NCI-H345 treated with DMSO at 0.1 percent for 48 hours (cell line): Measurements from ENCODE around the gene HECW1.

ENCODE experiments used
- DNase-seq: peaks from one replicate; lab custom pipeline; 2025; ENCODE audit not compliant: unreplicated experiment; lab: John Stamatoyannopoulos, UW

The HECW1 gene

GRCh38 chr7:43405948-43406347 is 293.5 kb downstream of the HECW1 start:
- DNase-seq, result no peak

GRCh38 chr7:43406961-43407360 is 294.5 kb downstream of the HECW1 start:
- DNase-seq, result no peak

- DNase-seq, result no peak
Measured at GRCh38 chr7:43408981-43409380, 296.5 kb downstream of the HECW1 start.

- DNase-seq, result no peak
Measured at GRCh38 chr7:43417455-43417854, 305.0 kb downstream of the HECW1 start.

- no peak for DNase-seq
Measured at GRCh38 chr7:43430411-43430810, 318.0 kb downstream of the HECW1 start.

- DNase-seq, result no peak
Measured at GRCh38 chr7:43431020-43431595, 318.7 kb downstream of the HECW1 start.

GRCh38 chr7:43433639-43434038 is 321.2 kb downstream of the HECW1 start:
- DNase-seq, result no peak

- DNase-seq, result no peak
Measured at GRCh38 chr7:43437001-43437400, 324.6 kb downstream of the HECW1 start.

- no peak for DNase-seq
Measured at GRCh38 chr7:43438897-43439479, 326.5 kb downstream of the HECW1 start.

- no peak for DNase-seq
Measured at GRCh38 chr7:43439631-43440401, 327.4 kb downstream of the HECW1 start.

GRCh38 chr7:43441231-43442130 is 329.0 kb downstream of the HECW1 start:
- DNase-seq, result no peak

GRCh38 chr7:43443381-43443780 is 330.9 kb downstream of the HECW1 start:
- DNase-seq, result no peak

GRCh38 chr7:43444711-43445578 is 332.5 kb downstream of the HECW1 start:
- no peak for DNase-seq

- DNase-seq, result no peak
Measured at GRCh38 chr7:43449577-43449976, 337.1 kb downstream of the HECW1 start.

GRCh38 chr7:43450894-43451293 is 338.4 kb downstream of the HECW1 start:
- DNase-seq, result no peak

- peak; percentile 26 for DNase-seq
Measured at GRCh38 chr7:43454936-43455518, 342.6 kb downstream of the HECW1 start.

- DNase-seq, result no peak
Measured at GRCh38 chr7:43456200-43456599, 343.8 kb downstream of the HECW1 start.

GRCh38 chr7:43458330-43459018 is 346.0 kb downstream of the HECW1 start:
- no peak for DNase-seq

GRCh38 chr7:43459019-43459337 is 346.5 kb downstream of the HECW1 start:
- DNase-seq, result no peak
